GM12878 (cell line): ENCODE data around the gene SCGB1C2. TPM values are rescaled to one million over a fixed set of nuclear protein-coding genes. Genes with fewer than 3 reads are reported as not detected.

Source experiments
- ATAC-seq: fragments of 200-7000 bp; cut with Tn5 transposase; 3 replicates; pipeline ENCODE4 v1.9.1; 2020; ENCODE audit warnings: mild to moderate bottlenecking, moderate library complexity
- BruUV-seq: library from RNA; stranded (reverse); fragments of 400-500 nt; replicated peaks from 2 replicates; lab custom pipeline; 2021; lab: Mats Ljungman, UMichigan
- CTCF ChIA-PET: fragments of 300-600 bp; sonication (Branson Sonifier 250); formaldehyde crosslinking; extraction: SDS; loops from one replicate; lab custom pipeline; 2021; ENCODE audit warnings: inconsistent platforms; lab: Yijun Ruan, JAX
- POLR2A ChIA-PET: fragments of 350-600 bp; formaldehyde crosslinking; extraction: SDS; loops from one replicate; lab custom pipeline; 2021; ENCODE audit warnings: inconsistent platforms; lab: Charles Lee
- RAD21 ChIA-PET: fragments of 300-600 bp; sonication (Branson Sonifier 250); formaldehyde crosslinking; loops from one replicate; lab custom pipeline; 2023; ENCODE audit warnings: antibody characterized with exemption; ENCODE audit not compliant: unreplicated experiment; lab: Charles Lee
- SMC1A ChIA-PET: fragments of 300-600 bp; sonication (Branson Sonifier 250); formaldehyde crosslinking; loops from one replicate; lab custom pipeline; 2023; ENCODE audit not compliant: unreplicated experiment, uncharacterized antibody; lab: Charles Lee
- DNase-seq: peaks from one replicate; pipeline ENCODE4 v3.0.0-alpha.2; 2011; ENCODE audit warnings: low read depth, low spot score
- FAIRE-seq: peaks from 3 replicates; lab custom pipeline; 2011; peaks lifted over from hg19 to GRCh38; lab: Jason Lieb, UNC
- H2AFZ ChIP-seq: 2 replicates; pipeline ENCODE4 v1.6.0; 2011; ENCODE audit warnings: low read depth, low read length, control low read depth; ENCODE audit not compliant: control insufficient read depth
- H3K27ac ChIP-seq: 2 replicates; pipeline ENCODE4 v1.5.1; 2011; ENCODE audit warnings: control low read depth; ENCODE audit not compliant: control insufficient read depth, insufficient read depth
- H3K27me3 ChIP-seq, 2 experiments: replicated peaks in 1 of 2; 2 replicates each; pipeline versions ENCODE4 v1.6.0 to v1.6.1; 2011; ENCODE audit warnings: low read length in 1 of 2; ENCODE audit not compliant: control insufficient read depth in 2 of 2, insufficient read depth in 2 of 2
- H3K36me3 ChIP-seq, 2 experiments: 2 replicates each; pipeline ENCODE4 v1.5.1; 2011; ENCODE audit warnings: low read length in 1 of 2; ENCODE audit not compliant: control insufficient read depth in 2 of 2, insufficient read depth in 2 of 2
- H3K4me1 ChIP-seq: 2 replicates; pipeline ENCODE4 v1.6.1; 2011; ENCODE audit warnings: mild to moderate bottlenecking, low read length, moderate library complexity, mixed read lengths; ENCODE audit not compliant: control insufficient read depth, insufficient read depth
- H3K4me2 ChIP-seq: 2 replicates; pipeline ENCODE4 v1.6.0; 2011; ENCODE audit warnings: control low read depth; ENCODE audit not compliant: control insufficient read depth, insufficient read depth
- H3K4me3 ChIP-seq: fragments of 200-600 bp; sonication (generic); 2 replicates; pipeline ENCODE4 v1.5.1; 2016
- H3K79me2 ChIP-seq: 2 replicates; pipeline ENCODE4 v1.6.0; 2011; ENCODE audit warnings: low read length; ENCODE audit not compliant: control insufficient read depth, insufficient read depth
- H3K9ac ChIP-seq: 2 replicates; pipeline ENCODE4 v1.8.0; 2011; ENCODE audit warnings: low read length, control low read depth, mixed read lengths; ENCODE audit not compliant: control insufficient read depth, insufficient read depth
- H3K9me3 ChIP-seq: replicated peaks from 3 replicates; pipeline ENCODE4 v1.5.1; 2011; ENCODE audit warnings: mild to moderate bottlenecking, low read length; ENCODE audit not compliant: control insufficient read depth, insufficient read depth
- H4K20me1 ChIP-seq: 2 replicates; pipeline ENCODE4 v1.6.0; 2011; ENCODE audit not compliant: control insufficient read depth, insufficient read depth
- BACH1 ChIP-seq: fragments of 450-650 bp; IDR thresholded peaks from 2 replicates; pipeline ENCODE4 v1.6.1; 2017; ENCODE audit warnings: mild to moderate bottlenecking, borderline replicate concordance
- BHLHE40 ChIP-seq, 2 experiments: fragments of 450-650 bp in 1 of 2; IDR thresholded peaks; 2 replicates each; pipeline ENCODE4 v1.6.1; 2011 to 2017; ENCODE audit warnings: low read depth in 2 of 2, borderline replicate concordance in 1 of 2, improper control_type of control experiment in 1 of 2, low read length in 1 of 2, mild to moderate bottlenecking in 1 of 2
- BRCA1 ChIP-seq: IDR thresholded peaks from 2 replicates; pipeline ENCODE4 v1.6.1; 2011; ENCODE audit warnings: low read depth, low read length, improper control_type of control experiment
- ETV6 ChIP-seq, 2 experiments: fragments of 450-650 bp in 1 of 2; IDR thresholded peaks in 1 of 2; conservative IDR thresholded peaks in 1 of 2; 2 replicates each; pipeline ENCODE4 v1.6.1; 2014; ENCODE audit warnings: antibody characterized with exemption in 1 of 2, borderline replicate concordance in 1 of 2, low read depth in 1 of 2, mild to moderate bottlenecking in 1 of 2, moderate library complexity in 1 of 2
- IKZF1 ChIP-seq: fragments of 450-650 bp; conservative IDR thresholded peaks from 2 replicates; pipeline ENCODE4 v1.6.1; 2017; ENCODE audit warnings: antibody characterized with exemption, mild to moderate bottlenecking
- KAT2A ChIP-seq: conservative IDR thresholded peaks from 2 replicates; pipeline ENCODE4 v1.6.1; 2011; ENCODE audit warnings: low read depth, low read length; ENCODE audit not compliant: control insufficient read depth
- MEF2B ChIP-seq: fragments of 450-650 bp; IDR thresholded peaks from 2 replicates; pipeline ENCODE4 v1.6.1; 2018; ENCODE audit warnings: mild to moderate bottlenecking, moderate library complexity; ENCODE audit not compliant: partially characterized antibody, poor library complexity, severe bottlenecking
- MTA2 ChIP-seq: fragments of 450-650 bp; IDR thresholded peaks from 2 replicates; pipeline ENCODE4 v1.6.1; 2016; ENCODE audit warnings: low read depth, mild to moderate bottlenecking, moderate library complexity
- MTA3 ChIP-seq: IDR thresholded peaks from 2 replicates; pipeline ENCODE4 v1.6.1; 2012; ENCODE audit warnings: low read length, inconsistent platforms, borderline replicate concordance
- NFYB ChIP-seq: IDR thresholded peaks from 2 replicates; pipeline ENCODE4 v1.6.1; 2011; ENCODE audit warnings: low read depth, mild to moderate bottlenecking, low read length, improper control_type of control experiment, moderate library complexity; ENCODE audit not compliant: insufficient read depth
- NR2C1 ChIP-seq: fragments of 450-650 bp; IDR thresholded peaks from 2 replicates; pipeline ENCODE4 v1.6.1; 2017; ENCODE audit warnings: antibody characterized with exemption, mild to moderate bottlenecking, moderate library complexity
- RELA ChIP-seq: fragments of 450-650 bp; IDR thresholded peaks from 2 replicates; pipeline ENCODE4 v1.8.0; 2014; ENCODE audit warnings: borderline replicate concordance; ENCODE audit not compliant: partially characterized antibody
- SMAD1 ChIP-seq: fragments of 450-650 bp; IDR thresholded peaks from 2 replicates; pipeline ENCODE4 v1.6.1; 2018; ENCODE audit warnings: mild to moderate bottlenecking, low read depth; ENCODE audit not compliant: partially characterized antibody
- SMAD5 ChIP-seq: IDR thresholded peaks from 2 replicates; pipeline ENCODE4 v1.6.1; 2016; ENCODE audit warnings: antibody characterized with exemption, low read depth
- TCF3 ChIP-seq: IDR thresholded peaks from 2 replicates; pipeline ENCODE4 v1.6.1; 2012; ENCODE audit warnings: low read depth, mild to moderate bottlenecking, low read length, borderline replicate concordance; ENCODE audit not compliant: insufficient read depth
- ZNF622 ChIP-seq: fragments of 450-650 bp; IDR thresholded peaks from 2 replicates; pipeline ENCODE4 v1.6.1; 2017; ENCODE audit warnings: mild to moderate bottlenecking, inconsistent platforms
- ZZZ3 ChIP-seq: IDR thresholded peaks from 2 replicates; pipeline ENCODE4 v1.6.1; 2011; ENCODE audit warnings: low read depth; ENCODE audit not compliant: control insufficient read depth, insufficient read length
- WGBS: methylation state at CpG from one replicate; pipeline ENCODE4 v1.1.6; 2016; ENCODE audit warnings: low lambda C conversion rate; ENCODE audit not compliant: insufficient replicate concordance, insufficient coverage; ENCODE audit errors: missing lambda C conversion rate; 5-methylcytosine and 5-hydroxymethylcytosine counted together
- in situ Hi-C: fragments of 300-500 bp; cut with MboI; formaldehyde crosslinking; loops from 9 replicates; pipeline ENCODE4 v1.14.3; 2018; ENCODE audit warnings: mixed read lengths
- intact Hi-C: fragments of 100-400 bp; cut with micrococcal nuclease; formaldehyde crosslinking; loops from one replicate; pipeline ENCODE4 v1.14.2; 2022; ENCODE audit not compliant: unreplicated experiment
- polyA plus RNA-seq, 11 experiments: library from polyadenylated mRNA; depleted of rRNA in 4 of 11; unstranded in 6 of 11; stranded (reverse) in 5 of 11; fragments of >200 nt; fragmentation: Nextera tagmentation in 4 of 11; fragmentation: Illumina TruSeq in 1 of 11; extraction: Ambion mirVana in 4 of 11; extraction: Trizol in 1 of 11; gene quantifications; 1 replicate in 1 of 11; 2 replicates in 10 of 11; pipeline versions ENCODE4 v1.2.1 to v1.2.3, GENCODE V29; 2011 to 2016; ENCODE audit warnings: inconsistent platforms in 2 of 11, missing spikeins in 2 of 11, low read depth in 1 of 11
- total RNA-seq, 4 experiments: library from RNA; depleted of rRNA in 3 of 4; stranded (reverse); fragments of >200 nt in 3 of 4; fragmentation: Illumina TruSeq in 1 of 4; extraction: Trizol in 1 of 4; gene quantifications; 2 replicates each; pipeline versions ENCODE4 v1.2.1 to v1.2.3, GENCODE V29; 2013 to 2021
- TF ChIP-seq, protein P1 (sequence below): fragments of 450-650 bp; IDR thresholded peaks from 2 replicates; pipeline ENCODE4 v1.6.1; 2018; ENCODE audit warnings: borderline replicate concordance, mild to moderate bottlenecking; ENCODE audit not compliant: partially characterized antibody
- TF ChIP-seq, protein P2 (sequence below): IDR thresholded peaks from 2 replicates; pipeline ENCODE4 v1.6.1; 2011; ENCODE audit warnings: mild to moderate bottlenecking, low read depth, low read length, moderate library complexity; ENCODE audit not compliant: insufficient replicate concordance
- TF ChIP-seq, protein P3 (sequence below): IDR thresholded peaks from 2 replicates; pipeline ENCODE4 v1.6.1; 2012; ENCODE audit warnings: low read length, inconsistent platforms

The SCGB1C2 gene
- total and polyA plus RNA-seq, 10 of the 15 experiments (the other 5 are each of a cell fraction or from before 2014, with no cell fraction given) = not detected

DNA sequence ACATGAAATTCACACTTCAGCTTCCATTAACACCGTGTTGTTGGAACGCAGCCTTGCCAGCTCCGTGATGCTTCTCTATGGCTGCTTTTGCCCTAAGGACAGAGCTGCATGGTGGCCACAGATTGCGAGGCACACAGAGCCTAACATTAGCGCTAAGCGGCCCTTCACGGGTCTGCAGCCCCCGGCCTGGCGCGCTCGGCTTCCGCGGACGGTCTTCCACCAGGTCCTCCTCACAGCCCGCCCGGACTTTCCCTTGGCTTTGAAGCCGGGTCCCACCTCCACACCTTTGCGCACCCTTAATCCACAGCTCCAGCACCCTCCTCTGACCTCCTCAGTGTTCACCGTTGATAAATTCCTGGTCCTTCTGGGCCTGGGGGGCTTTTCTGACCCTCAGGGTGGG is 19.6 kb downstream of the SCGB1C2 start:
- Histone ChIP-seq H3K4me1 (no peaks in the 10 kb centered on the region), H3K9me3 (no peaks in the 10 kb centered on the region), H3K9ac (no peak overlapping the region), H3K79me2 (no peaks in the 10 kb centered on the region), H3K27ac (no peak overlapping the region), H3K27me3 (no peaks in the 10 kb centered on the region), H3K4me2 (no peak overlapping the region), H3K36me3 (no peaks in the 10 kb centered on the region), H3K4me3 (no peak overlapping the region), H4K20me1 (no peaks in the 10 kb centered on the region), H2AFZ (no peak overlapping the region)
- POLR2A ChIA-PET = no interaction called here
- DNase-seq (no peak), ATAC-seq (no peak), FAIRE-seq (no peak)
- no peak for TF ChIP-seq ZZZ3
- no peak for TF ChIP-seq IKZF1
- no peak for TF ChIP-seq ETV6 (conservative IDR thresholded peaks at IDR 0.05 in 1 of 2, IDR thresholded peaks at IDR 0.05 in 1 of 2; ENCODE audit: borderline replicate concordance in 1 of 2, low read depth in 1 of 2)
- TF ChIP-seq, protein P1, sequence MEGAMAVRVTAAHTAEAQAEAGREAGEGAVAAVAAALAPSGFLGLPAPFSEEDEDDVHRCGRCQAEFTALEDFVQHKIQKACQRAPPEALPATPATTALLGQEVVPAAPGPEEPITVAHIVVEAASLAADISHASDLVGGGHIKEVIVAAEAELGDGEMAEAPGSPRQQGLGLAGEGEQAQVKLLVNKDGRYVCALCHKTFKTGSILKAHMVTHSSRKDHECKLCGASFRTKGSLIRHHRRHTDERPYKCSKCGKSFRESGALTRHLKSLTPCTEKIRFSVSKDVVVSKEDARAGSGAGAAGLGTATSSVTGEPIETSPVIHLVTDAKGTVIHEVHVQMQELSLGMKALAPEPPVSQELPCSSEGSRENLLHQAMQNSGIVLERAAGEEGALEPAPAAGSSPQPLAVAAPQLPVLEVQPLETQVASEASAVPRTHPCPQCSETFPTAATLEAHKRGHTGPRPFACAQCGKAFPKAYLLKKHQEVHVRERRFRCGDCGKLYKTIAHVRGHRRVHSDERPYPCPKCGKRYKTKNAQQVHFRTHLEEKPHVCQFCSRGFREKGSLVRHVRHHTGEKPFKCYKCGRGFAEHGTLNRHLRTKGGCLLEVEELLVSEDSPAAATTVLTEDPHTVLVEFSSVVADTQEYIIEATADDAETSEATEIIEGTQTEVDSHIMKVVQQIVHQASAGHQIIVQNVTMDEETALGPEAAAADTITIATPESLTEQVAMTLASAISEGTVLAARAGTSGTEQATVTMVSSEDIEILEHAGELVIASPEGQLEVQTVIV = no peak
- no peak for TF ChIP-seq KAT2A
- TF ChIP-seq SMAD5 = no peak
- no peak for TF ChIP-seq BHLHE40 (IDR thresholded peaks at IDR 0.05; ENCODE audit: borderline replicate concordance in 1 of 2, low read depth in 2 of 2, low read length in 1 of 2)
- no peak for TF ChIP-seq ZNF622
- TF ChIP-seq SMAD1 = no peak
- TF ChIP-seq MTA2 = no peak
- TF ChIP-seq, protein P2, sequence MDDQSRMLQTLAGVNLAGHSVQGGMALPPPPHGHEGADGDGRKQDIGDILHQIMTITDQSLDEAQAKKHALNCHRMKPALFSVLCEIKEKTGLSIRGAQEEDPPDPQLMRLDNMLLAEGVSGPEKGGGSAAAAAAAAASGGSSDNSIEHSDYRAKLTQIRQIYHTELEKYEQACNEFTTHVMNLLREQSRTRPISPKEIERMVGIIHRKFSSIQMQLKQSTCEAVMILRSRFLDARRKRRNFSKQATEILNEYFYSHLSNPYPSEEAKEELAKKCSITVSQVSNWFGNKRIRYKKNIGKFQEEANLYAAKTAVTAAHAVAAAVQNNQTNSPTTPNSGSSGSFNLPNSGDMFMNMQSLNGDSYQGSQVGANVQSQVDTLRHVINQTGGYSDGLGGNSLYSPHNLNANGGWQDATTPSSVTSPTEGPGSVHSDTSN = no peak
- TF ChIP-seq BACH1 = no peak
- TF ChIP-seq, protein P3, sequence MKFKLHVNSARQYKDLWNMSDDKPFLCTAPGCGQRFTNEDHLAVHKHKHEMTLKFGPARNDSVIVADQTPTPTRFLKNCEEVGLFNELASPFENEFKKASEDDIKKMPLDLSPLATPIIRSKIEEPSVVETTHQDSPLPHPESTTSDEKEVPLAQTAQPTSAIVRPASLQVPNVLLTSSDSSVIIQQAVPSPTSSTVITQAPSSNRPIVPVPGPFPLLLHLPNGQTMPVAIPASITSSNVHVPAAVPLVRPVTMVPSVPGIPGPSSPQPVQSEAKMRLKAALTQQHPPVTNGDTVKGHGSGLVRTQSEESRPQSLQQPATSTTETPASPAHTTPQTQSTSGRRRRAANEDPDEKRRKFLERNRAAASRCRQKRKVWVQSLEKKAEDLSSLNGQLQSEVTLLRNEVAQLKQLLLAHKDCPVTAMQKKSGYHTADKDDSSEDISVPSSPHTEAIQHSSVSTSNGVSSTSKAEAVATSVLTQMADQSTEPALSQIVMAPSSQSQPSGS = no peak
- TF ChIP-seq TCF3 = no peak
- TF ChIP-seq MTA3 = no peak
- TF ChIP-seq RELA = no peak
- no peak for TF ChIP-seq NR2C1
- TF ChIP-seq BRCA1 = no peak
- TF ChIP-seq NFYB = no peak
- TF ChIP-seq MEF2B = no peak
- CTCF ChIA-PET = no interaction called here
- intact Hi-C loops = no loop called here
- WGBS = 73% methylated on average over 18 of the region's 19 CpGs
- in situ Hi-C loops = no loop called here
- SMC1A ChIA-PET = no interaction called here
- RAD21 ChIA-PET = no interaction called here
- BruUV-seq = no TSS peak
